IPS-NIHi7 (cell line): ENCODE results near the gene ARHGAP23.
"Not testable (repeated sequence)": the region's sequence is repeated elsewhere in the genome, so short reads cannot be mapped to it uniquely, and the experiment has no call there.

Experiments
- DNase-seq: peaks from one replicate; pipeline ENCODE4 v3.0.0; 2012; ENCODE audit warnings: mixed read lengths; ENCODE audit errors: extremely low spot score

The ARHGAP23 gene

GRCh38 chr17:38421171-38421841 is 7.0 kb upstream of the ARHGAP23 start:
- DNase-seq: no peak

GRCh38 chr17:38421871-38422827 is 6.1 kb upstream of the ARHGAP23 start:
- DNase-seq: no peak

- DNase-seq: no peak
These were observed 3.8 kb upstream of the ARHGAP23 start for GRCh38 chr17:38424297-38424972.

GRCh38 chr17:38425031-38425430 is 3.2 kb upstream of the ARHGAP23 start:
- no peak for DNase-seq

GRCh38 chr17:38425744-38426143 is 2.5 kb upstream of the ARHGAP23 start:
- no peak for DNase-seq

- no peak for DNase-seq
These were observed 1.8 kb upstream of the ARHGAP23 start for GRCh38 chr17:38426441-38426840.

- DNase-seq: no peak
These were observed 909 bp upstream of the ARHGAP23 start for GRCh38 chr17:38427160-38427949.

- DNase-seq: peak; percentile 61
These were observed 543 bp downstream of the ARHGAP23 start for GRCh38 chr17:38428643-38429371.

GRCh38 chr17:38429476-38430100 is 1.3 kb downstream of the ARHGAP23 start:
- DNase-seq: no peak

- no peak for DNase-seq
These were observed 2.1 kb downstream of the ARHGAP23 start for GRCh38 chr17:38430316-38430715.

- DNase-seq: no peak
These were observed 2.6 kb downstream of the ARHGAP23 start for GRCh38 chr17:38430822-38431221.

GRCh38 chr17:38431346-38432145 is 3.3 kb downstream of the ARHGAP23 start:
- no peak for DNase-seq

- no peak for DNase-seq
These were observed 6.0 kb downstream of the ARHGAP23 start for GRCh38 chr17:38434178-38434665.

GRCh38 chr17:38435795-38436194 is 7.5 kb downstream of the ARHGAP23 start:
- no peak for DNase-seq

GRCh38 chr17:38436386-38436785 is 8.1 kb downstream of the ARHGAP23 start:
- no peak for DNase-seq

- not testable (repeated sequence) for DNase-seq
These were observed 9.0 kb downstream of the ARHGAP23 start for GRCh38 chr17:38437313-38437712.

GRCh38 chr17:38439436-38439835 is 11.2 kb downstream of the ARHGAP23 start:
- DNase-seq: no peak

GRCh38 chr17:38440614-38441397 is 12.5 kb downstream of the ARHGAP23 start:
- DNase-seq: peak; percentile 88
